ENCODE results near the gene TAL1.

GRCh38 chr1:47183308-47184089 is 48.5 kb downstream of the TAL1 start:
- TF ChIP-seq CTCF (IDR thresholded peaks at IDR 0.05) (no peak), POLR2A (IDR thresholded peaks at IDR 0.05) (no peak)
